Measurements from ENCODE around the gene CDH13.
"Not testable (repeated sequence)": the region's sequence is repeated elsewhere in the genome, so short reads cannot be mapped to it uniquely, and the experiment has no call there.

CDH13 gene

DNA sequence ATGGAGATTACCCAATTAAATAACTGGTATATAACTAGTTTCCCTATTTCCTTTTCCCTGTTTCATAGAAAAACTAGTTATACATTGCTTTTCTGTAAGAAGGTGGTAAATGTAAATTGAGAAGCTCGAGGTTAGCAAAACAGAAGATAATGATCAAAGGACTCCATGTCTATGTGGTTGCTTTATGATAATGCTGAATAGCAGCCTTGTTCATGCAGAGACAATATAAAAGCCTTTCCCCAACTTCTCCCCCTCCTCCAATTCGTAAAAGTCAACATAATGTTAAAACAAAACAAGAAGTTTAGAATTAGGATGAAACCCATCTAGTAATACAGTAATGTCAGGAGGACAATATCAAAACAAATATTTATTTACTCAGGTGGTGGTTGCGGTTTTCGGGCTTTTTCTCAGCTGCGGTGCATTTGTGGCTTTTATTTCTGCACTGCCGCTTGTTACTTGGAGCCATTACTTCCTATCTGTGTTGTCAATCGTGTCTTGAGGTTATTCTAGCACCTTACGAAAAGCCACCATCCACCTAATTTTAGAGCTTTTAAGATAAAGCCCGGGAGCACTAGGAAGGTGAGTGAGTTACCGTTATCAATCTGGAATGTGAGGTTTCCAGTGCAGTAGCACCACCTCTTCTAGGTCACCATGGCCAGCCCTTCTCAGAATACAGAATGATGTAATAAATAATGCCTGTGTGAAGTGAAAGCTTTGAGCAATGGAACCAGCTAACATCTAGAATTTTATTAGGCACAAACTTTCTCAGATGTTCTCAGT, 297.5 kb downstream of the CDH13 start:
- TF ChIP-seq, protein P1, sequence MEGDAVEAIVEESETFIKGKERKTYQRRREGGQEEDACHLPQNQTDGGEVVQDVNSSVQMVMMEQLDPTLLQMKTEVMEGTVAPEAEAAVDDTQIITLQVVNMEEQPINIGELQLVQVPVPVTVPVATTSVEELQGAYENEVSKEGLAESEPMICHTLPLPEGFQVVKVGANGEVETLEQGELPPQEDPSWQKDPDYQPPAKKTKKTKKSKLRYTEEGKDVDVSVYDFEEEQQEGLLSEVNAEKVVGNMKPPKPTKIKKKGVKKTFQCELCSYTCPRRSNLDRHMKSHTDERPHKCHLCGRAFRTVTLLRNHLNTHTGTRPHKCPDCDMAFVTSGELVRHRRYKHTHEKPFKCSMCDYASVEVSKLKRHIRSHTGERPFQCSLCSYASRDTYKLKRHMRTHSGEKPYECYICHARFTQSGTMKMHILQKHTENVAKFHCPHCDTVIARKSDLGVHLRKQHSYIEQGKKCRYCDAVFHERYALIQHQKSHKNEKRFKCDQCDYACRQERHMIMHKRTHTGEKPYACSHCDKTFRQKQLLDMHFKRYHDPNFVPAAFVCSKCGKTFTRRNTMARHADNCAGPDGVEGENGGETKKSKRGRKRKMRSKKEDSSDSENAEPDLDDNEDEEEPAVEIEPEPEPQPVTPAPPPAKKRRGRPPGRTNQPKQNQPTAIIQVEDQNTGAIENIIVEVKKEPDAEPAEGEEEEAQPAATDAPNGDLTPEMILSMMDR (IDR thresholded peaks at IDR 0.05; ENCODE audit: low read depth, low read length), result no peak
- no peak overlapping the region for H3K4me3 ChIP-seq (ENCODE audit: low read depth, low read length)

DNA sequence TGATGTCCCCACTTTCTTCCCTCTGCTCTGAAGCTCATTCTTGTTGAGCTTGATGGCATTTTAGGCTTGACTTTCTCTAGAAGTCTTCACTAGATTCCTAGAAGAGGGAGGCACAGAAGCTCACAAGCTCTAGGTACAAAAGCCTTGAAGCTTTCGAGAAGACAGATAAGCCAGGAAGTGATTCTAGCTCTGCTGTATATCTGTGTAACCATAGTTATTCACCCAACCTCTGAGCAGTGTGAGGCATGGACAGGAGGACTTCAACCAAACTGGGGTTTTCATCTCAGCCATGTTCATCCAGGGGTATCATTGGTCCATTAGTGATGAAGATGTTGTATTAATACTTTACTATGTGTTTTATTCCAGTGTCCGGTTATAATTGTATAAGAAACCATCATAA, 299.7 kb downstream of the CDH13 start:
- TF ChIP-seq, protein P1 (IDR thresholded peaks at IDR 0.05; ENCODE audit: low read depth, low read length), result no peak
- H3K4me3 ChIP-seq (ENCODE audit: low read depth, low read length), result no peak overlapping the region

DNA sequence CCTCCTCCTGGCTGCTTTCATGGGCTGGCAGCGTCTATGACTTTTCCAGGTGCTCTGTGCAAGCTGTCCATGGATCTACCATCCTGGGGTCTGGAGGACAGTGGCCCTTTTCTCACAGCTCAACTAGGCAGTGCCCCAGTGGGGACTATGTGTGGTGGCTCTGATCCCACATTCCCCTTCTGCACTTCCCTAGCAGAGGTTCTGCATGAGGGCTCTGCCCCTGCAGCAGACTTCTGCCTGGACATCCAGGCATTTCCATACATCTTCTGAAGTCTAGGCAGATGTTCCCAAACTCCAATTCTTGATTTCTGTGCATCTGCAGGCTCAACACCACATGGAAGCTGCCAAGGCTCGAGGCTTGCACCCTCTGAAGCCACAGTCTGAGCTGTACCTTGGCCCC, 307.2 kb downstream of the CDH13 start:
- not testable (repeated sequence) for H3K4me3 ChIP-seq (ENCODE audit: low read depth, low read length)

DNA sequence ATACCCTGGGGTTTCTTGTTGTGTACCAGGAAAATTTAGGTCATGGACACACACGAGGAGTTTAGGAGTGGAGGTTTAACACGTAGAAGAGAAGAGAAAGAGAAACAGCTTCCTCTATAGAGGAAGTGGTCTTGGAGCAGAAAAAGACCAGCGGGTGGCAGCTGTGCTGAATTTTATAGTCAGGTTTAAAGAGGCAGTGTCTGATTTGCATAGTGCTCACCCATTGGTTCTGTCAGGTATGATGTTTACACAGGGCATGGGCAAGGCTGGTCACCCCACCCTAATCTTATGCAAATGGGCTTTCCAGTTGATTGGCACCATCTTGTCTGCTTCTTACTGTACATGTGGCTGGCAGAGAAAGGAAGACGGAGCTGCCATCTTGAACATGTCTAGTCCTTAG, 309.0 kb downstream of the CDH13 start:
- TF ChIP-seq, protein P1 (IDR thresholded peaks at IDR 0.05; ENCODE audit: low read depth, low read length), result no peak
- no peak overlapping the region for H3K4me3 ChIP-seq (ENCODE audit: low read depth, low read length)

DNA sequence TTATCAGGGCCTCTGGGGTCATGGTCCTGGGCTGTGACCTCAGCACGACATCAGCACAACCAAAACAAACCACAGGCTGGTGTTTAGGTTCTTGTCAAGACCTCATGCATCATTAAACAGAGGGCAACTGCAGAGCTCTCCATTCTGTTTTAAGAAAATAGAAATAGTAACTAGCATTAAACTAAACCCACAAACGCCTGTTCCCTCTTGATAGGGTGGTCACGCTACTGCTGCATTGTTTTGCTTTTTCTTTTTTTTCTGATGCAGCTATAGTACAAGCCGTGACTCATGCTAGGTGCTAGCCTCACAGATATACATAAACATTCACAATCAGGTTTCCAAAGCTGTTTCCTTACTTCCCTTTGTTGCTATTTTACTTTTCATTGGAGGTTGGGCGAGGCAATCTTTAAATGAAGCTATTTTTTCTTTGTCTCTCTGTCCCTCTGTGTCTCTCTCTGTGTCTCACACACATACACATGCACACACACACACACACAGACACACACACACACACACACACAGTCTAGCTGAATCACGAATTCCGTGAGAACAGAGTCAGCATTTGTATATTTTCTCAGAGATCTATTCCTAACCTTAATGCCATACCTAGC, 310.3 kb downstream of the CDH13 start:
- TF ChIP-seq, protein P1 (IDR thresholded peaks at IDR 0.05; ENCODE audit: low read depth, low read length), result no peak
- 0 out of 2 replicates have a peak overlapping the region, but pooled peaks have one; percentile 2 for H3K4me3 ChIP-seq (ENCODE audit: low read depth, low read length)

DNA sequence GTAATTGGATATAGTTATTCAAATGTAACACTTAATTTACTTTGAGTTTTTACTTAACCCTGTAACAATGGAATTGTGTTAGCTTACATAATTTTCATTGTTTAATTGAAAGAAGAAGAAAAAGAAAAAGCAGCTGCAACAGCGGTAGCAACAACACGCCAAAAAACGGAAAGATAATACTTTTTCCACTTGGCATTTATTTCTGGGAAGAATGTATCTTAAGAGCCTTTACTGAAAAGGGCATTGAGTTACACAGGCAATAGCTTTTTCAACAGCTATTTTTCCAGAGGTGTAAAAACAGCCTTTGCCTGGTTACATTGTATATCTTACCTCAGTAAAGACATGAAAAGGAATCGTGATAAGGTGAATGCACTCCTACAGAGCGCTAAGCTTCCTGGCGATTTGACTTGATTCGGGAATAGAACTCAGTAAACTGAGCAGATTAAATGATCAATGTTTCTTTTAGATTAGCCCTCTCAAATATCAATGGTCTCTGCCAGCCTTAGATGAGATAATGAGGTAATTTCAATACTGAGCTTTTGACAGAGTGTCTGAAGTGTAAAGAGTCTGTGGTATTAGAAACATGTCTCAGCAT, 311.3 kb downstream of the CDH13 start:
- TF ChIP-seq, protein P1 (IDR thresholded peaks at IDR 0.05; ENCODE audit: low read depth, low read length), result no peak
- no peak overlapping the region for H3K4me3 ChIP-seq (ENCODE audit: low read depth, low read length)

DNA sequence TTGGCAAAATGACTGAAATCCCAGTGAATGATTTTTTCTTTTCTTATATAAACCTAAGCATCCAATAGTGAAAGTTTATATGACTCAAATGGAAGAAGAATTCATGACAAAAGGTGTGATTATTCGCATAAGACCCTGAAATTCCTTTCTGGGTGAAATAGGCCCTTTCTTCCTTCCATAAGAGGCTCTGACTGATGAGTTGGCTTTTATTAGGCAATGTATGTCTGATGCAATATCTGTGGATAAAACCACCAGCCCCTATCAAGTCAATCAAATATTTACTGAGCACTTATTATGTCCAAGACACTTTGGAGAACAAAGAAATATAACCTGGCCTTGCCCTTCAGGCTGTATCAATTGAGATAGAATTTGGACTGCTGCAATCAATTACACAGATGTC, 316.6 kb downstream of the CDH13 start:
- TF ChIP-seq, protein P1 (IDR thresholded peaks at IDR 0.05; ENCODE audit: low read depth, low read length), result no peak
- no peak overlapping the region for H3K4me3 ChIP-seq (ENCODE audit: low read depth, low read length)
